RKO (cell line): ENCODE data around the gene SHANK1.

Experiments used
- DNase-seq: peaks from one replicate; pipeline ENCODE4 v3.0.0-alpha.2; 2016; ENCODE audit warnings: low spot score

The SHANK1 gene

DNA sequence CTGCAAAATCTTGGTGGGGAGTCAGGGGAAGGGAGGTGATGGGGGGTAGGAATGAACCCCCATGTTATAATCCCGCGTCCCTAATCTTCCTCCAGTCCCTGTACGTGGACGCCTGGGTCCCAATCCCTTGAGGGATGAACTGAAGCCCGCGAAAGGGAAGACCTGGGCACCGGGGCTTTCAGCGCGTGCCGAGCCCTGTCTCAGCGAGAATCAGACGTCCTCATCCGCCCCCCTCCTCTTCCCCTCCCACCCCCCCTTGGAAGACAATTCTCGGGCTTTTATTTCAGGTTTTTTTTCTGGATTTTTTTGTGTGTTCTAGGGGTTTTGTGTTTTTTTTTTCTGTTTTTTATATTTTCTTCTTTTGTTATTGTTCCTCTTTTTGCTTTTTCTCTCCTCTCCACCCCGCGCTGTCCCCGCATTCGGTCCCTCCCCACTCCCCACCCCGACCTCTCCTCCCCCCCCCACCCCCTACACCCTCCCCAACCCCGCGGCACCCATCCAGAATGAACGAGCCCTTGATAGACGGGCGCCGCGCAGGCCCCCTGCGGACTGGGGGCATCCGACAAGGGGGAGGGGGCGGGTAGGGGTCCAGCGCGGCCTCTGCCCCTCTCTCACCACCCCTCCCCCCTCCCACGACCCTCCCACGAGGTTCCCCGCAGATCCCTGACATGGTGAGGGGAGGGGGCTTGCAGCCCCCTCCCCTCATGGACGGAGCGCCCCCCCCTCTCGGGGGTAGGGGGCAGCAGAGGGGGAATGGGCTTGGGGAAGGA is 60.1 kb downstream of the SHANK1 start:
- DNase-seq = no peak

- DNase-seq = peak; percentile 93
Observed at GRCh38 chr19:50658441-50659317, 60.9 kb downstream of the SHANK1 start.

- peak; percentile 100 for DNase-seq
Observed at GRCh38 chr19:50657712-50658440, 61.7 kb downstream of the SHANK1 start.

DNA sequence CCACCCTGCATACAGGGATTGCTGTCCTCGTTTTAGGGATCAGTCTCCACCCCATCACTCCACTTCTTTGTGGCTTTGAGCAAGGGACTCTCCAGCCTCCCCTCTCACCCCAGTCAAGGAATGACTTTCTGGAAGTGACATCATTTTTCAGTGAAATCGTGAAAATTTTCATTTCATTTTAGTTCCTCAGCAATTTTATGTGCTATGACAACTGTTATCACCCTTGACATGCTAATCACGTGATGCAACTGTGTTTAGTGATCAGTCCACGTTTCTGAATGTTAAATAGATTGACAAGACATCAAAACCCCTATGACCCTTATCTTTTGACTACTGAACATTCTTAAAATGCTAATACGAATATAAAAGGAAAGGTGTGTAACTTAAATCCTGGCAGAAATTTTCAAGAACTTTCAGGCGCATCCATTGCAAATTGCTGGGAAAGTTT is 62.4 kb downstream of the SHANK1 start:
- no peak for DNase-seq

DNA sequence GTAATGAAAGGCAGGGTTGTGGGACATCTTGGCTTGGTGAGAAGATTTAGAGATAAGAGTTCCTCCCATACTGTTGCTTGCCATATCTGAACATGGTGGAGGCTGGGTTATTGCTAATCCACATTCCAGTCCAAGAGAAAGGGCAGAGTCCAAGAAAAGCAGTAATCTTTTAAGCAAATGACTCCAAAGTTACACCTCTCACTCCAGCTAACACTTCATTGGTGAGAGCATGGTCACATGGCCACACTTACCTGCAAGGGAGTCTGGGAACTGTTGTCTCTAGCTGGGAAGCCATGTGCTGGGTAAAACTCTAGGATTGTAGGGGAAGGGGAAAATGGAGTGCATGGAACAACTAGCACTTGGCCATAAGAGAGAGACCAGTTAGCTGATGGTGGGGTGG is 64.7 kb downstream of the SHANK1 start:
- no peak for DNase-seq

- DNase-seq = no peak
Observed at GRCh38 chr19:50652722-50653121, 66.9 kb downstream of the SHANK1 start.

DNA sequence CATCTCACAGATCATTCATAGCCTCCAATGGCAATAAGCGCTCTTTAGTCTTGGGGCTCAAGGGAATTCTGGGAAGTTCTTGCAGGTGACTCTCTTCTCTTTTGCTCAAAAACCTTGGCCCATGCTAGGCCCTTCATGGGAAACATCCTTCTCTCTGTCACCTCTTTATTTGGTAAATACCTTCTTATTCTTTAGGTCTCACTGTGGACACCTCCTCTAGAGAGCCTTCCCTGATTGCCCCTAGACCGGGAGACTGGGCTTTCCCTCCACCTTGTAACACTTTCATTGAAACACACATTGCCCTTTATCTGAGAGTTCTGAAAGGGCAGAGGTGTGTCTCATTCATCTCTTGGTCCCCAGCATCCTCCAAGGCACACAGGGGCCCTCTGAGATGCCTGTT is 68.4 kb downstream of the SHANK1 start:
- DNase-seq = no peak

DNA sequence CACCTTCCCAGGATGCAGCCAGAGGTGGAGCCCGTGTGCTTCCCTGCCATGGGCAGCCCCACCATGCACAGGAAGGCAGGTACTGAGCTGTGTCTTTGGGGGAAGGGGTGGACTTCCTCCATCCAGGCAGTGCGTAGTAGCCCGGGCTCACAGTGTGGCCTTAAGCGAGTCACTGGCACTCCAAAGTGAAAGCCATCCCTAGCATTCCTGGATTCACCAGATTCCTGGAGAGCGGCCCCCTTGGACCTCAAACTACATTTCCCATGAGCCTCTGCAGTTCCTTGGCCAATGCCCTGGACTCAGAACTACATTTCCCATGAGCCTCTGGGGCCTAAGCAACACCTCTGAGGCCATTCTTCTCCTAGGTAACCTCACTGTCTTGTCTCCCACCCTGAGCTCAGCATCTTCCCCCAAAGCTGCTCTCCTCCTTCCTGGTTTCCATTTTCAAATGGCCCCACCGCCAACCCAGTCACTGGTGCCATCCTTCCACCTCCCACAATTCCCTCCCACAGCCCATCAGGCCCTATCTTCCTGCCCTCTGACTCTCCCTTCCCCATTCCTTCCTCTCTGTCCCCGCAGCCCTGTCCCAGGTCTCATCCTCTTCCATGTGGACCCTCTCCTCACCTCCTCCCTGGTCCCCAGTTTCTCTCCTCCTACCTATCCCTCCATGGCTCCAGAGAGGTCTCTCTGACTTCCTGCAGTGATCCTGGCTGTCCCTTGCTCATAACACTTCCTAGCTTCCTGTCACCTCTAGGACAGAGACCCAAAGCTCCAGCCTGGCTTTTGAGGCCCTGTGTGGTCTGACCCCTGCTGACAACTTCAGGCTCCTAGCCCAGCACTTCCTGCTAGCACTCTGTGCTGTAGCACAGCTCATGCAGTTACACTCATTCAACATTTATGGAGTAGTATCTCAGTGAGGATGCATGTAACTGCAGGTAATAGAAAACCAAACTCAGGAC is 69.9 kb downstream of the SHANK1 start, which contains the start of gene C19orf81:
C19orf81 (plus strand) TSS at position 13 of the 959 bp plus-strand sequence; CDS start at position 13, 0 bp downstream.
- peak; percentile 65 for DNase-seq

GRCh38 chr19:50648659-50649058 is 70.9 kb downstream of the SHANK1 start:
- DNase-seq = no peak

- DNase-seq = no peak
Observed at GRCh38 chr19:50647879-50648615, 71.6 kb downstream of the SHANK1 start.

DNA sequence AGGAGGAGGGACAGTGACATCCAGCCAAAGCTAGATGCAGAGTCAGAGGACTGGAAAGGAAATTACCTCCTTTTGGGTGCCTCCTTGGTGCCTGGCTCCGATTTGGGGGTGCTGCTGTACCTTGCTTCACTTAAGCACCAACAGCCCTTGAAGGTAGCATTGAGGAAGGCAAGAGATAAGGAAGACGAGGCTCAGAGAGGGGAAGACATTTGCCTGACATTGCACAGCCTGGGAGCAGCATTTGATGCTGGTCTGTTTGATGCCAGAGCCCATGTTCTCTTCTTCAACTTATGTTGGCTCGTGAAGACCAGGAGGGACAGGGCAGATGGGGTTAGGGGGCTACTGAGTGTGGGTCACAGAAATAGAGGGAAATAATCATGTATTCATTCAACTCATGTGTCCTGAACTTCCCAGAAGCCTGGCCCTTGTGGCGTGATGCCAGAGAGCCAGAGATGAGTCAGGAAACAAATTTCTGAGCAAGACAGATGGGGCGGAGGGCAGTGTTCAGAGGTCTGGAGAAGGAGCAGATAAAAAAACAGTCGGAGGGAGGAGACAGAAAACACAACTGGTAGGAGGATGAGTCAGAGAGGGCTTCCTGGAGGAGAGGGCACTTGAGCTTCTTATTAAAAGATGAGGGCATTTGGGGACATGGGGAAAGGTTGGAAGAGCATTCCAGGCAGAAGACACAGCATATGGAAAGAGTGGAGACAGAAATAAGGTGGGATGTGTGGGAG is 73.4 kb downstream of the SHANK1 start:
- DNase-seq = peak; percentile 85

DNA sequence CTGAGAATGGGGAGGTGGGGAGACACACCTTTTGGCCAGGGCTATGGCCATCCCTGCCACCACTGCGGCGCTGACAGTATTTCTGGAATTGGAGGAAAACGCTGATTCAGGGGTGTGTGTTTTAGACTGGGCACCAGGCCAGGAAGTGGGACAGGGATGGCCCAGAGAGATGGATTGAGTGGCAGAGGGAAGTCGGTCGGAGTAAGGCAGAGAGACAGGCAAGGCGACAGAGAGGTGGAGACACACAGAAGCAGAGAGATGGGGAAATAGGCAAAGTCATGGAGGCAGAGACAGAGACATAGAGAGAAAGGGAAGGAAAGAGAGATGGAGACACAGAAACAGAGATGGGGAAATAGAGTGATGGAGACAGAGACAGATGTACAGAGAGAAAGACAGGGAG is 74.5 kb downstream of the SHANK1 start:
- DNase-seq = no peak

DNA sequence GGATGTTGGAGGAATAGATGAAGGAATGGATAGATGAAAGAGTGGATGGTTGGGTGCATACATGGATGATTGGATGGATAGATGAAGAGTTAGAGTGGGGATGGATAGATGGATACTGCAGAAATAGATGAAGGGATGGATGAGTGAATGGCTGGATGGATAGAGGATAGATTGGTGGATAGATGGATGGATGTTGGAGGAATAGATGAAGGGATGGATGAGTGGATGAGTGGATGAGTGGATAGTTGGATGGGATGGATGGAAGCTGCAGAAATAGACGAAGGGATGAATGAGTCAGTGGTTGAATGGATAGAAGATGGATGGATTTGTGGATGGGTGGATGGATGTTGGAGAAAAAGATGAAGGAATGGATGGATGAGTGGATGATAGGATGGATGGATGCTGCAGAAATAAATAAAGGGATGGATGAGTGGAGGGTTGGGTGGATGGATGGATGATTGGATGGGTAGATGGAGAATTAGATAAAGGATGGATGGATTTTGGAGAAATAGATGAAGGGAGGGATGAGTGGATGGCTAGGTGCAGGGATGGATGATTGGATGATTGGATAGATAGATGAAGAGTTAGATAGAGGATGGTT is 75.2 kb downstream of the SHANK1 start:
- no peak for DNase-seq

DNA sequence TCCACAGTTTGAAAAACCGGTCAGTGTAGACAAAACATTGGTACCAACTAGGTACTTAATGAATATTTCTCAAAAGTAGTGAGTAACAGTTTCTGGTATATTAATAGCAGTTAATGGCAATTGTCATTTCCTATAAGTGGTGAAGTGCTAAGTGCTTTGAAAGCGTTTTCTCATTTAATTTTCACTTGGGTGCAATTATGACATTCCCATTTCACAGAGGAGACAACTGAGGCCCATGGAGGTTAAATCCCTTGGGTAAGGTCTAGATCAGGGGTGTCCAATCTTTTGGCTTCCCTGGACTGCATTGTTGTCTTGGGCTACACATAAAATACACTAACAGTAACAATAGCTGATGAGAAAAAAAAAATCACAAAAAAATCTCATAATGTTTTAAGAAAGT is 79.2 kb downstream of the SHANK1 start:
- DNase-seq = no peak

- no peak for DNase-seq
Observed at GRCh38 chr19:50639121-50640112, 80.2 kb downstream of the SHANK1 start, which contains the start of gene SYT3. Gene SYT3, minus strand, starts transcription at chr19:50639881. Its CDS starts 2,470 bp downstream, at chr19:50637411.

GRCh38 chr19:50638600-50638999 is 81.0 kb downstream of the SHANK1 start:
- no peak for DNase-seq

- DNase-seq = no peak
Observed at GRCh38 chr19:50636317-50637085, 83.1 kb downstream of the SHANK1 start.
